BE2C (cell line): ENCODE data around the gene ENKUR.

Experiments used
- DNase-seq: peaks from one replicate; pipeline ENCODE4 v3.0.0-alpha.2; 2020
- H3K27me3 ChIP-seq: fragments of 250-450 bp; sonication (Bioruptor Pico); 2 replicates; pipeline ENCODE4 v1.5.1; 2020; ENCODE audit warnings: mild to moderate bottlenecking
- H3K36me3 ChIP-seq: fragments of 250-450 bp; sonication (Bioruptor Pico); 2 replicates; pipeline ENCODE4 v1.5.1; 2020; ENCODE audit warnings: mild to moderate bottlenecking
- H3K4me1 ChIP-seq: fragments of 250-450 bp; sonication (Bioruptor Pico); 2 replicates; pipeline ENCODE4 v1.5.1; 2020
- H3K4me3 ChIP-seq: 2 replicates; pipeline ENCODE4 v1.5.1; 2011; ENCODE audit warnings: low read depth, low read length
- H3K9me3 ChIP-seq: fragments of 250-450 bp; sonication (Bioruptor Pico); 2 replicates; pipeline ENCODE4 v1.5.1; 2020
- TF ChIP-seq, protein P1 (sequence below): IDR thresholded peaks from 2 replicates; pipeline ENCODE4 v1.5.1; 2012; ENCODE audit warnings: mild to moderate bottlenecking, low read depth, low read length

ENKUR gene

DNA sequence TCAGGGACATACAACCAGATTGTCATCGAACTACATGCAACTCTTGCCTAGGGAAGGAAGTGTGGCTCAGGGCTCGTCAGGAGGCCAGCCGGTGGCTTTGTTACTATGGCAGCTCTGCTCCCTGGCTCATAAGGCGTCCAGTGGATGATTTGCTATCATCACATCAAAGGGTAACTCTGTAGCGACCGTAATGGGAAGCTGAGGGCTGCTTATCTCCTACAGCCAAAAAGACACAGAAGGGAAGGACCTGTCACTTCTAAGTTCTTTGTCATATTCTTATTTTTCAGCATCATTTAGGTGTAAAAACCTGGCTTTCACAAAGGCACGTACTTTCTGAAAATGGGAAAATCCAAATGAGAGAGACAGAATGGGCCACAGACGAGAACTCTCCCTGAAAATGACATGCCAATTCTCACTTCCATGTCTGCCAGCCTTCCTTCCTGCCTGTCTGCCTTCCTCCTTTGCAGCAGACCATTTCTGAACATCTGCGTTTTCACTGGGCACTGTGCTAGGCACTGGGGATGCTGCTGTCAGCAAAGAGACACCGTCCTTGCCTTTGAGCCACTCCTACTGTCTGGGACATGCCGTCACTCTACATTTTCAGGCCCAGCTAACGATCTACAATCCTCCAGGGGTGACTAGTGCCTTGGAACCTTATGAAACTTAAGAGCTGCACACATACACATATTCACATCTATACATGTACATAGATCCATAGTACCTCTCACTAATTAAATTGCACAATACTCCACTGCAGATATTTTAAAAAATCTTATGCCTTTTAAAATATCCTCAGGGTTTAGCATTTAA, 26.9 kb downstream of the ENKUR start:
- Histone ChIP-seq H3K27me3 (no peaks in the 10 kb centered on the region), H3K4me1 (no peaks in the 10 kb centered on the region), H3K36me3 (no peaks in the 10 kb centered on the region), H3K4me3 (no peak overlapping the region), H3K9me3 (no peaks in the 10 kb centered on the region)
- no peak for DNase-seq
- TF ChIP-seq, protein P1, sequence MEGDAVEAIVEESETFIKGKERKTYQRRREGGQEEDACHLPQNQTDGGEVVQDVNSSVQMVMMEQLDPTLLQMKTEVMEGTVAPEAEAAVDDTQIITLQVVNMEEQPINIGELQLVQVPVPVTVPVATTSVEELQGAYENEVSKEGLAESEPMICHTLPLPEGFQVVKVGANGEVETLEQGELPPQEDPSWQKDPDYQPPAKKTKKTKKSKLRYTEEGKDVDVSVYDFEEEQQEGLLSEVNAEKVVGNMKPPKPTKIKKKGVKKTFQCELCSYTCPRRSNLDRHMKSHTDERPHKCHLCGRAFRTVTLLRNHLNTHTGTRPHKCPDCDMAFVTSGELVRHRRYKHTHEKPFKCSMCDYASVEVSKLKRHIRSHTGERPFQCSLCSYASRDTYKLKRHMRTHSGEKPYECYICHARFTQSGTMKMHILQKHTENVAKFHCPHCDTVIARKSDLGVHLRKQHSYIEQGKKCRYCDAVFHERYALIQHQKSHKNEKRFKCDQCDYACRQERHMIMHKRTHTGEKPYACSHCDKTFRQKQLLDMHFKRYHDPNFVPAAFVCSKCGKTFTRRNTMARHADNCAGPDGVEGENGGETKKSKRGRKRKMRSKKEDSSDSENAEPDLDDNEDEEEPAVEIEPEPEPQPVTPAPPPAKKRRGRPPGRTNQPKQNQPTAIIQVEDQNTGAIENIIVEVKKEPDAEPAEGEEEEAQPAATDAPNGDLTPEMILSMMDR, result no peak

DNA sequence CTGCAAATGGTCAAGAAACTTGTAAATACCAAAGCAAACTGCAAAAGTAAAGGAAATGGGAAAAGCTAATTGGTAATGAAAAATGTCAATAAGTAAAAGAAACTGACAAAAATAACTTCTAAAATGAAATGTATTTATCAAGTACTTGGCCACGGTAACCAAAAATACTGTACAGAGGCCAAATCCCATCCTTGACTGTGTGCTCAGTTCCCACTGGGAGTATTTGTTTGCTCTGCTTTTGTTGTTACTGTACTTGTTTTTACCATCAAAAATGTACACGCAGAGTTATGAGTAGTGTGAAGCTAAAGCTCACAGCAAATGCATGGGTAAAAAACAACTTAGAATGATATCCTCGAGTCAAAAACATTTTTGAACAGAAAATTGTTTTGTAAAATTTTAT, 31.1 kb downstream of the ENKUR start:
- no peak overlapping the region for H3K4me3 ChIP-seq
- no peaks in the 10 kb centered on the region for H3K36me3 ChIP-seq
- no peaks in the 10 kb centered on the region for H3K9me3 ChIP-seq
- no peaks in the 10 kb centered on the region for H3K27me3 ChIP-seq
- H3K4me1 ChIP-seq, result no peaks in the 10 kb centered on the region
- no peak for DNase-seq
- TF ChIP-seq, protein P1, result no peak

DNA sequence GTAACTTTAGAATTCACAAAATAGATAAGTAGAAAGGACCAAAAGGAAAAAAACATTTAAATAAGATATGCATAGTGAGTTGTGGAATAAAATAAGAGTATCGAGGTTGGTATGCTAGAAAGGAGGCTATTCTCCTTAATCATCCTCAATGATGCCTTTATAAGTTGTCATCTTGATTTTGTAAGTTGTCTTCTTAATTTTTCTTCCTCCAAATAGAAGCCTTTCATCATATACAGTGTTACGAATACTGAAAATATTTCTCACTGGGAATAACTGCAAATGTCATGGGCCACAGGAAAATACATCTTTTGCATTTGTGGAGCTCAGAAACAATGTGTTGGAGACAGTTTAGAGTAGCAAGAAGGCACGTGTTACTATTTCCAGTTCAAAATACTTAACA, 32.0 kb downstream of the ENKUR start:
- TF ChIP-seq, protein P1, result no peak
- Histone ChIP-seq H3K36me3 (no peaks in the 10 kb centered on the region), H3K9me3 (no peaks in the 10 kb centered on the region), H3K4me3 (no peak overlapping the region), H3K27me3 (no peaks in the 10 kb centered on the region), H3K4me1 (no peaks in the 10 kb centered on the region)
- no peak for DNase-seq

DNA sequence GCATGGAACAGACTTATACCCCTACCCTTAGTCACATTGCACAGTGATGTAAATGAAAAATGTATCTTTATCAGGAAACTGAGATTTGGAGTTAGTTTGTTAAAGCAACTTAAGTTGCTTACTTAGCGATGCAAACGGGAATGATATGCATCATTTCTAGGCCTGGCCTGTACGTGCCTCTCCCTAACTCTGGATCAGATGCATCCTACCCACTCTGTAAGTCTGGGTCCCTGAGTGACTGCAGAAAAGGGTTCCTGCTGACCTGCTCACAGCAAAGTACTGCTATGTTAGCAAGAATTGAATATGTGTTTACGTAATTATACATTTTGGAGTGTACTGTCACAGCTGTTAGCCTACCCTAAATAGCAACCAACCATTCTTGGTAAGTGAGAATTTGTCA, 32.8 kb downstream of the ENKUR start:
- no peak for DNase-seq
- Histone ChIP-seq H3K9me3 (no peaks in the 10 kb centered on the region), H3K36me3 (no peaks in the 10 kb centered on the region), H3K4me1 (no peaks in the 10 kb centered on the region), H3K4me3 (no peak overlapping the region), H3K27me3 (no peaks in the 10 kb centered on the region)
- TF ChIP-seq, protein P1, result no peak

DNA sequence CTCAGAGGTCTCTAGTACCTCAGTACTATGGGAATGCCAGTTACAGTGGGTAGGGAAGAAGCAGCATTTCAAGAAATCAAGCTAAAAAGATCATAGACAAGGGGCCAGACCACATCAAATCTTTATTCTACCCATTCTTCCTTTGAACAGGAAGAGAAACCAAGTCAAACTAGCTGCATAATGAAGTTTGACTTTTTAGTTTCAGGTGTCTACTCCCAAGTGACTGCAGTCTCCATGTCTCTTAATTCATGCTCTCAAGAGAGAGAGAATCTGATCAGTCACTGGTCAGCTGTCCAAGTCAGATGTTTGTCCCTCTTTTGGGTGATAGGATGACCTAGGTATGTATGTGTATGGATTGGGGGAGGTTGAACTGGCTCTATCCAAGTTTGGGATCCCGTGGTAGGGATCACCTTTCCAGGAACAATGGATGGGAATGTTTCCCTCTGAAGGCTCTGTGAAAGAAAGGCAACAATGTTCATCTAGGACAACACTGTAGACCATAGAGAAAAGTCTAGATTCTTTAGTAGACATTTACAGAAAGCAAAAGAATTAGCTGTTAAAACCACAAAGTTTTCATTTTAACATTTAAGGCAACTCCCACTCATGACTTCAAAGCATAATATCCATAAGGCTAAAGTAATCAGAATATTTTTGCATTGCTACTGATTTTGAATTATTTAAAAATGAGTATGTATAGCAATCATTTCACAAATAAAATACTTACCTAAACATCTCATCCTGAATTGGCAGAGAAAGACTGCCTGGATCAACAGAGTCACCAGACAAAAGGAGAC, 33.4 kb downstream of the ENKUR start:
- no peak for DNase-seq
- Histone ChIP-seq H3K4me3 (no peak overlapping the region), H3K36me3 (no peaks in the 10 kb centered on the region), H3K9me3 (no peaks in the 10 kb centered on the region), H3K4me1 (no peaks in the 10 kb centered on the region), H3K27me3 (no peaks in the 10 kb centered on the region)
- TF ChIP-seq, protein P1, result no peak
